Suprapubic skin (tissue), 4 donors: Measurements from ENCODE around the gene GNAI3.

ENCODE experiments used
- EP300 ChIP-seq: sonication (generic); formaldehyde crosslinking; IDR thresholded peaks from one replicate; pipeline ENCODE4 v1.6.1; 2017; ENCODE audit warnings: antibody characterized with exemption
- POLR2A ChIP-seq, 2 donors: fragments of 450-650 bp; IDR thresholded peaks; one replicate each; pipeline ENCODE4 v1.6.1; 2017; ENCODE audit warnings: antibody characterized with exemption in 2 of 2, mild to moderate bottlenecking in 2 of 2, moderate library complexity in 2 of 2
- POLR2AphosphoS5 ChIP-seq, 3 donors: sonication (generic); formaldehyde crosslinking; IDR thresholded peaks; one replicate each; pipeline ENCODE4 v1.6.1; 2017; ENCODE audit warnings: antibody characterized with exemption in 3 of 3
- TF ChIP-seq, protein P1 (sequence below), 2 donors: fragments of 200-600 bp in 1 of 2; fragments of 450-650 bp in 1 of 2; sonication (generic) in 1 of 2; IDR thresholded peaks; one replicate each; pipeline ENCODE4 v1.5.1; 2016 to 2019; ENCODE audit warnings: antibody characterized with exemption in 2 of 2, mild to moderate bottlenecking in 1 of 2, moderate library complexity in 1 of 2

DNA sequence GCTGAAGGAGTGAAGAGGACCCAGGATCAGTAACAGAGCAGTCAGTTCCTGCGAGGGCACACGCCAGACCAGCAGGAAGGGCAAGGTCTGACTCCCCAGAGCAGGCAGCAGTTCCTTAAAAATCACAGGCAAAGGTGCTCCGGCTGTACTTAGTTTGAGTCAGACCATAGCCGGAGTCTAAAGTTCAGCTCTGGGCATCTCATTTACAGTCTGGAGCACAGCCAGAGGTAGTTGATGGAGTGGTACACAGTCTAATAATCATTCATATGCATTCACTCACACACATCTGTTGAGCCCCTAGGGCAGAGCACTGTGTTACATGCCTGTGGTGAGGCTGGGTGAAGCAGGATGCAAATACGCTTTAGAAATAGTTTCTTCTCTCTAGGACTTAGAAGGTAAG, 31.5 kb upstream of the GNAI3 start:
- no peak for TF ChIP-seq EP300
- TF ChIP-seq POLR2A (IDR thresholded peaks at IDR 0.05), result no peak
- TF ChIP-seq, protein P1, sequence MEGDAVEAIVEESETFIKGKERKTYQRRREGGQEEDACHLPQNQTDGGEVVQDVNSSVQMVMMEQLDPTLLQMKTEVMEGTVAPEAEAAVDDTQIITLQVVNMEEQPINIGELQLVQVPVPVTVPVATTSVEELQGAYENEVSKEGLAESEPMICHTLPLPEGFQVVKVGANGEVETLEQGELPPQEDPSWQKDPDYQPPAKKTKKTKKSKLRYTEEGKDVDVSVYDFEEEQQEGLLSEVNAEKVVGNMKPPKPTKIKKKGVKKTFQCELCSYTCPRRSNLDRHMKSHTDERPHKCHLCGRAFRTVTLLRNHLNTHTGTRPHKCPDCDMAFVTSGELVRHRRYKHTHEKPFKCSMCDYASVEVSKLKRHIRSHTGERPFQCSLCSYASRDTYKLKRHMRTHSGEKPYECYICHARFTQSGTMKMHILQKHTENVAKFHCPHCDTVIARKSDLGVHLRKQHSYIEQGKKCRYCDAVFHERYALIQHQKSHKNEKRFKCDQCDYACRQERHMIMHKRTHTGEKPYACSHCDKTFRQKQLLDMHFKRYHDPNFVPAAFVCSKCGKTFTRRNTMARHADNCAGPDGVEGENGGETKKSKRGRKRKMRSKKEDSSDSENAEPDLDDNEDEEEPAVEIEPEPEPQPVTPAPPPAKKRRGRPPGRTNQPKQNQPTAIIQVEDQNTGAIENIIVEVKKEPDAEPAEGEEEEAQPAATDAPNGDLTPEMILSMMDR (IDR thresholded peaks at IDR 0.05), result no peak
- no peak for TF ChIP-seq POLR2AphosphoS5 (IDR thresholded peaks at IDR 0.05)
